NOMO-1 treated with DMSO at 0.1 percent for 48 hours (cell line): Measurements from ENCODE around the gene DIO1.
"Not testable (repeated sequence)": the region's sequence is repeated elsewhere in the genome, so short reads cannot be mapped to it uniquely, and the experiment has no call there.

Experiments
- DNase-seq: peaks from one replicate; lab custom pipeline; 2025; ENCODE audit not compliant: unreplicated experiment; lab: John Stamatoyannopoulos, UW

DIO1 gene

DNA sequence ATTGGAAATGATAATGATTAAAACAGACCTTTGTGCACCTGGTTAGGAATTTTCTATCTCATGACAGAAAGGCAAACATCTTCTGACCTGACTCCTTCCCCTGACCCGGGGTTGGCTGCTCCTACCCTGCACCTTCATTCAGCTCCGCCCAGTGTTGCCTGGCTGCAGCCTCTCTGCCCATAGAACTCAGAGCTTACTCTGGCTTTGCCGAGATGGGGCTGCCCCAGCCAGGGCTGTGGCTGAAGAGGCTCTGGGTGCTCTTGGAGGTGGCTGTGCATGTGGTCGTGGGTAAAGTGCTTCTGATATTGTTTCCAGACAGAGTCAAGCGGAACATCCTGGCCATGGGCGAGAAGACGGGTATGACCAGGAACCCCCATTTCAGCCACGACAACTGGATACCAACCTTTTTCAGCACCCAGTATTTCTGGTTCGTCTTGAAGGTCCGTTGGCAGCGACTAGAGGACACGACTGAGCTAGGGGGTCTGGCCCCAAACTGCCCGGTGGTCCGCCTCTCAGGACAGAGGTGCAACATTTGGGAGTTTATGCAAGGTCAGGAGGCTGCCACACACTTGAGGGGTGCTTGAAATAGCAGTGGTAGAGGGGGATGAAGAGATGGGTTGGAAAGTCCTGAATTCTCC is at the start of gene DIO1:
Gene DIO1 (plus strand): TSS at position 189 of the 638 bp plus-strand sequence. CDS start 24 bp downstream, at position 213.
- no peak for DNase-seq

DNA sequence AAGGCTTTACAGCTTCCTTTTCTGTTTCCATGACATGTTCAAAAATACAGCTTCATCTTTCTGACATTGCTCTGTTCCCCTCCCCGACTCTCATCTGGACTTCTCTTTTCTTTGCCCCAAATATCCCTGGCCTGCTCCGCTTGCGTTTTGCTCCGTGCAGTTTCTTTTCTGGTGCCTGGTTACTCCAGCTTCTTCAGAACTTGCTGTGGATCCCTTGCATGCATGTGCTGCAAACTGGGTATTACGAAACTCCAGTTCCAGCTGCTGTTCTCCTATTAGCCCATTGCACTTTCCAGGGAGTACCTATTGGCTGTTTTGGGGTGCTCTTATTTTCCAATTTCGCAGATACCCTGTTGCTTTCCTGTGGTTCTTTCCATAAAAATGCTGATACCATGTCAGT is 46.0 kb upstream of the DIO1 start:
- no peak for DNase-seq

DNA sequence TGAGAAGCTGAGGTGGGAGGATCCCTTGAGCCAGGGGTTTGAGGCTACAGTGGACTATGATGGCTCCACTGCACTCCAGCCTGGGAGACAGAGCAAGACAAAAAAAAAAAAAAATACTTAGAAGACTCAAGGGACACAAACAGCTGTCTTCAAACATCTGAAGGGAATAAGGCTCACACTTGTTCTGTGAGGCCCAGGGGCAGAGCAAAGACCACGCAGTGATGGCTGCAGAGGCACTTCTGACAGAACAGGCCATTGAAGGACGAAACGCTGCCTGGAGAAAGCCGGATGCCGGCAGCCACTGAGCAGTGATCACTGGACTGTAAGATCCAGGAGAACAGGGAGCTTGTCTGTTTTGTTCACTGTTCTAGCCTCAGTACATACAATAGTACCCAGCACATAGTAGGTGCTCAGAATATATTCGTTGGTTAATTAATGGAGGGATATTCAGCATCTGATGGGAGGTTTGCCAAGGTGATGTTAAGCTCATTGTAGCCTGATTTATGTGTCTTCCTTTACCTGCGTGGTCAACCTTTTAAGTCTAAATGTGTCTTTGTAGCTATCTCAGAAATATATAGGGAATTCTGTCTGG is 43.8 kb upstream of the DIO1 start:
- no peak for DNase-seq

DNA sequence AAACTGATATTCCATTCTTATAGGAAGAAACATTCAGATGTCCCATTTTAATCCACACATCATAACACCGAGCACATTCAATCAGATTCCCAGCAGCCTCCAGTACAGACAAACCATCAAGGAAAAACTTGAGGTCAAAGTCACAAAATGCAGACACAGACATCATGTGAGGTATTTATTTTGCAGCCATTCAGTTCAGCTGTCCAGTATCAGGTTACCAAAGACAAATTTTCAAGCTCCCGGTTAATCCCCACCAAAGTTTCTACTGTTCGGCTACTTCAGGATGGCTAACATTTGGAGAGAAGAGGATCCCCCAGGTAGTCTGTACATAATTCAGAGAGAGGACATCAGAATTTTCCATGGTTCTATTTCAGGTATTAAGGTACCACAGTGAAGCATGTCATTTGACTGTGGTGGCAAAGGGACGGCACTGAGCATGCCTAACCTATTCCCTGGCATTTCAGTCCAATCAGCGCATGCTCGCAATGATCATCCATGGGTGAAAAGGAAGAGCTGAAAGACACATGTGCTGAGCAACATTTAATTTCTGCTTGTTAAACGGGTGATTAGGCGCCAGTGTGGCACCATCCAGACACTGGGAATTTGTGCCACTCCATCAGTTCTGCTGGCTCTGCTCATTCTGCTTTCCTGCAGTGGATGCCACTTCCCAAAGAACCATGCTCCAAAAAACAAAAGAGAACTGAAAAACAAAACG is 42.3 kb upstream of the DIO1 start:
- DNase-seq: no peak

- peak; percentile 29 for DNase-seq
Measured at GRCh38 chr1:53860967-53861411, 33.0 kb upstream of the DIO1 start.

GRCh38 chr1:53862507-53862906 is 31.5 kb upstream of the DIO1 start:
- DNase-seq: no peak

GRCh38 chr1:53868565-53868964 is 25.4 kb upstream of the DIO1 start:
- DNase-seq: no peak

DNA sequence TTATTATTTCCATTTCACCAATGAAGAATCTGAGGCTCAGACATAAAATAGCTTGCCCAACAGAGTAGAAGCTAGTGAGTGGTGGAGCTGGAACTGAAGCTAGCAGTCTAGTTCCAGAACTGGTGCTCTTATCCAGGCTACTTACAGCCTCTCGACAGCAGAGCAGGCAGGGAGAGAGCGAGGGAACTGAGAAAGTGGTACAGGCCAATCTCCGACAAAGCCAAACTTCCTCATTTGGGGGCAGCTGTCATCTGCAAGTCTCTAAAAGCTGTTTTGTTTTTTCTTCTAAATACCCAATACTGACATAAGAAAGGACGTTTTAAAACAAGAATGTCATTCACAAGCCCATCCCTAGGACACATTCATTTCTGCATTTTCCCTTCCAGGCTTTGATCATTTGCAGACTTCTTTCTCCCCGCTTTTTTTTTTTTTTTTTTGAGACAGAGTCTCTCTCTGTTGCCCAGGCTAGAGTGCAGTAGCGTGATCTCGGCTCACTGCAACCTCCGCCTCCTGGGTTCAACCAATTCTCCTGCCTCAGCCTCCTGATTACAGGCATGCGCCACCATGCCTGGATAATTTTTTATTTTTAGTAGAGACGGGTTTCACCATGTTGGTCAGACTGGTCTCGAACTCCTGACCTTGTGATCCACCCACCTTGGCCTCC is 24.4 kb upstream of the DIO1 start:
- peak; percentile 52 for DNase-seq

DNA sequence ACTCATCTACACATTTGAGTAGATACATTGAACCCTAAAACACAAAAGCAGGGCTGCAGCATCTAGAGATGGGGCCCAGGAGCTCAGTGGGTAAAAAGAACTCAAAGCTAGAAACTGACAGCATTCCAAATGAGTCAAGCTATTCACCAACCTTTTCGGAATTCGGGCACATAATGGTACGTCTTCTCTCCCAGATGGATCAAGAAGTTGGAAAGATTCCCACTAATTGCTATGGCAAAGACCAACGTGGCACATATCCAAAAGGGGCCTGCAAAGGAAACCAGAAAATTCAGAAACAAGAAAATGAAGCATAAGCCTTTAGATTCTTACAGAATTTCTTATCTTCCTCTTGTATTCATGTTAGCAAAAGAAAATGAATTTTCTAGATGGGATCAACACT is 22.8 kb upstream of the DIO1 start:
- DNase-seq: no peak

GRCh38 chr1:53871773-53872484 is 22.1 kb upstream of the DIO1 start:
- no peak for DNase-seq

- not testable (repeated sequence) for DNase-seq
Measured at GRCh38 chr1:53875150-53875549, 18.8 kb upstream of the DIO1 start.

GRCh38 chr1:53878492-53879105 is 15.4 kb upstream of the DIO1 start:
- DNase-seq: peak; percentile 37

GRCh38 chr1:53881853-53882252 is 12.1 kb upstream of the DIO1 start:
- DNase-seq: not testable (repeated sequence)

GRCh38 chr1:53883600-53883999 is 10.4 kb upstream of the DIO1 start:
- not testable (repeated sequence) for DNase-seq

DNA sequence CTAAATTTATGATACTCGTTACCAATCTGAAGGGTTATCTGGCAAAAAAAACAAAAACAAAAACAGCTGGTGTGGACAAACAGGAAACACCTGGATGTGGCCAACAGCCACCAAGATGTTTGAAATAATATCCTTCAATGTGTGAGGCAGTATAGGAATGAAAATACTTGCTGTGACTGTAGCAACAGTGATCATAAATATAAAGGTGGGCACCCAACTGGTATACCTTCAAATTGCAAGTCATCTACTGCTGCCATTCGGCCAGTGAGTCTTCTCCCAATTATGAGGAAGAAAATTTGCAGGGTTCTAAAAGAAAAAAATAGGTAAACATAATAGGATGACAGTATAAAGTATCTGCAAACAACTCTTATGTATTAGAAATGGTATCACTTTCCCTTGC is 5.3 kb upstream of the DIO1 start:
- DNase-seq: no peak

DNA sequence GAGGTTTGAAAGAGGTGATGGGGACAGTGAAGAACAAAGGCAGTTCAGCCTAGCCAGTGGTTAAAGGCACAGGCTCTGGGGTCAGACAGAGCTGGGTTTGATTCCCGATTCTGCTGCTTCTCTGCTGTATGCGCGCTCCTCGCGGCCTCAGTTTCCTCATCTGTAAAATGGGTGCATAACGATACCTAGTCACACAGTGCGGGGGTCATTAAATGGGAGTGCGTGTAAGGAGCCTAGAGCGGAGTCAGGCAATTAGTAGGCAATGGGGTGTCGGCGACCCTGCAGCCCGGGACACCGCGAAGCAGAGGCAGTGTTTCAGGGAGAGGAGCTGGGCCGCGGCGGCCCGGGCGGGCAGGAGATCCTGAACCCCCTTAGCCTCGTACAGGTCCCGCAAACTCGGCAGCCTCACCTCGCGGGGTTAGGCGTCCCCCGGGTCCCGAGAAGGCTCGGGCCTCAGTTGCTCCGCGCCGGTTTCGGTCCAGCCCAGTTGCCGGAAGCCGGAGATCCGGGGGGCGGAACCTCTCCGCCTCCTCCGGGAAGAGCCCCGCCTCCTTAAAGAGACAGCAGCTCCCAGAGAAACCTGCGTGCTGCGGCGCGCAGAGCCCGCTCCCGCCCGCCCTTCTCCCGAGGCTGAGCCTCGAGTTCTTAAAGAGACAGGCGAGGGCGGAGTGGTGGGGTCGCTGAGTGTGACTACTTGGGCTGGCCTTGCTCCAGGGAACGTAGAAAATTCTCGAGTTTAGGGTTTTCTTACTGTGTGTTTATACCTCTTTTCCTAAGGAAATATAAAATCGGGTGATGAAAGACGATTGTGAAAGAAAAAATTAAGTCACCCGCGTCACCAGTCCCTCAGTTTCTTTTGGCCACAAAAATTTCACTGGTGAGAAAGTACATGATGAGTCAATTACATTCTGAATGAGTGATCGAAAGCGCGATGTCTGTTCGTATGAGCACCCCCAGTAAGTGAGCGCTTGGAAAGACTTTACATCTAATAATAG is 4.4 kb upstream of the DIO1 start, which contains the start of gene YIPF1:
Gene YIPF1 (minus strand): TSS at position 494 of the 995 bp plus-strand sequence. CDS start 860 bp downstream, outside the sequence.
- peak; percentile 81 for DNase-seq

DNA sequence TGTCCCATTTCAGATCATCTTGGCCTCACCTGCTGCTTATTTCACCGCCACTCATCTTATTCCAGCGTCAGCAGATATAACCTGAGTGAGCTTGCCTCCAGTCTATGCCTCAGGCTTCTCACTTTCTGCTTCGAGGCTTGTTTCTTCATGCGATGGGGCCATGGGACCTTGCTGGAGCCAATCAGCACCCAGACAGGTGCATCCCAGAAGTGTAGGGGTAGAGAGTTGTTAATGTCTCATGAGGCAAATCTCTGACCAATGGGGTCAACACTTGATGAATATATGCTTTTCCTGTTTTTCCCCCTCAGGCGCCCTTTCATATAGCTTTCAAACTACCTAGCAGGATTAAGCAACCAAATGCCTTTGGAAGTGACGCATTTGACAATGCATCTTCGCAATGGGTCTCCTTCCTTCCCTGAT is 3.5 kb upstream of the DIO1 start:
- no peak for DNase-seq

- no peak for DNase-seq
Measured at GRCh38 chr1:53891018-53891417, 3.0 kb upstream of the DIO1 start.

DNA sequence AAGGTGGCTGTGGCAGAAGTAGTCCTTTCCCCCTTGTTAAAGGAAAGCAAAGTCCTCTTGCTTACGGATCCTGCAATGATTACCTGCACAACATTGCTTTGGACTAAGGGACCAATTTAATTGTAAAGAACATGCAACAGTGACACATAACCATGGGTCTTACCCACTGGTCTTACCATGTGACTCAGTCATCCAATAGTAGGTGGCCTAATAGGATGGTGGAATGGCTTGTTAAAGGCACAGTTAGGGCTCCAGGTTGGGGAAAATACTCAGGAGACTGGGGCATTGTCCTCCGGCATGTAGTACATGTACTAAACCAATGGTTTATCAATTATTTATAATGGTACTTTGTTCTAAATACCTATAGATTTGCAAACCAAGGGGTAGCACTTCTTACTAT is 2.3 kb upstream of the DIO1 start:
- DNase-seq: no peak
